Neural crest cell (in vitro differentiated cells): ENCODE results near the gene FSIP2. TPM values are rescaled to one million over a fixed set of nuclear protein-coding genes. Genes with fewer than 3 reads are reported as not detected.

Source experiments
- DNase-seq: peaks from one replicate; pipeline ENCODE4 v3.0.0; 2021; ENCODE audit warnings: low read depth, mixed read lengths, low spot score
- H3K27ac Mint-ChIP-seq: one replicate; pipeline ENCODE4 v1.8.0; 2021; ENCODE audit warnings: mild to moderate bottlenecking, mixed read lengths; ENCODE audit not compliant: unreplicated experiment
- H3K27me3 Mint-ChIP-seq: 2 replicates; pipeline ENCODE4 v1.8.0; 2021; ENCODE audit warnings: low read depth, mild to moderate bottlenecking, mixed read lengths
- H3K36me3 Mint-ChIP-seq: 2 replicates; pipeline ENCODE4 v1.8.0; 2021; ENCODE audit warnings: low read depth, mild to moderate bottlenecking, mixed read lengths
- H3K4me1 Mint-ChIP-seq: 2 replicates; pipeline ENCODE4 v1.8.0; 2021; ENCODE audit warnings: mixed read lengths
- H3K4me3 Mint-ChIP-seq: one replicate; pipeline ENCODE4 v1.8.0; 2021; ENCODE audit warnings: mild to moderate bottlenecking, mixed read lengths
- H3K9me3 Mint-ChIP-seq: 2 replicates; pipeline ENCODE4 v1.8.0; 2021; ENCODE audit warnings: mixed read lengths
- total RNA-seq: library from RNA; stranded (reverse); gene quantifications from 2 replicates; pipeline ENCODE4 v1.2.1, GENCODE V29; 2021
- TF ChIP-seq, protein P1 (sequence below): fragments of 200-600 bp; sonication (generic); conservative IDR thresholded peaks from 2 replicates; pipeline ENCODE4 v1.5.0; 2021; ENCODE audit warnings: antibody characterized with exemption, mild to moderate bottlenecking

The FSIP2 gene
- total RNA-seq, 1 donor from 2014 or later: 8.0 TPM

DNA sequence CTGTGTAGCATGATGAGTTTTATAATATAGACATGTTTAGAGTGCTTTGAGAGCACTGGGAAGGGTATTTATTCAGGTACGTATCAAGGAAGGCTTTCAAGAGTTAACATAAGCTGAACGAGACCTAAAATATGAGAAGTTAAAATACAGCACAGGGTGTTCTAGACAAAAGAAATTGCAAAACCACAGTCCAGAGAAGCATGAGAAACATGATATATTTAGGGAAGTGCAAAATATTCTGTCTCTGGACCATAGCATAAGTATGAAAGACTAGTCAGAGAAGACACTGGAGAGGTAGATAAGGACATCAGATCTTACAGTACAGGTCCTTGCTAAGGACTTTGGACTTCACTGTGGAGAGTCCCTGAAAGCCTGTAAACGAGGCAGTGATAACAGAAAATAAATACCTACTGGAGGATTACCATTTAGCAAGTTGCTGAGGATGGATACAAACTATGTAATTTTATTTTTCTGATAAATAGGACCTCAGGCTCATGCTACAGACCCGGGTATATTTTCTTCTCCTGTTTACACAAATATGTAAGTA lies 43.7 kb downstream of the FSIP2 start:
- TF ChIP-seq, protein P1, sequence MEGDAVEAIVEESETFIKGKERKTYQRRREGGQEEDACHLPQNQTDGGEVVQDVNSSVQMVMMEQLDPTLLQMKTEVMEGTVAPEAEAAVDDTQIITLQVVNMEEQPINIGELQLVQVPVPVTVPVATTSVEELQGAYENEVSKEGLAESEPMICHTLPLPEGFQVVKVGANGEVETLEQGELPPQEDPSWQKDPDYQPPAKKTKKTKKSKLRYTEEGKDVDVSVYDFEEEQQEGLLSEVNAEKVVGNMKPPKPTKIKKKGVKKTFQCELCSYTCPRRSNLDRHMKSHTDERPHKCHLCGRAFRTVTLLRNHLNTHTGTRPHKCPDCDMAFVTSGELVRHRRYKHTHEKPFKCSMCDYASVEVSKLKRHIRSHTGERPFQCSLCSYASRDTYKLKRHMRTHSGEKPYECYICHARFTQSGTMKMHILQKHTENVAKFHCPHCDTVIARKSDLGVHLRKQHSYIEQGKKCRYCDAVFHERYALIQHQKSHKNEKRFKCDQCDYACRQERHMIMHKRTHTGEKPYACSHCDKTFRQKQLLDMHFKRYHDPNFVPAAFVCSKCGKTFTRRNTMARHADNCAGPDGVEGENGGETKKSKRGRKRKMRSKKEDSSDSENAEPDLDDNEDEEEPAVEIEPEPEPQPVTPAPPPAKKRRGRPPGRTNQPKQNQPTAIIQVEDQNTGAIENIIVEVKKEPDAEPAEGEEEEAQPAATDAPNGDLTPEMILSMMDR: no peak
- Mint-ChIP-seq H3K9me3 (no peaks in the 10 kb centered on the region), H3K36me3 (no peaks in the 10 kb centered on the region), H3K4me3 (no peak overlapping the region), H3K4me1 (no peaks in the 10 kb centered on the region), H3K27ac (no peak overlapping the region), H3K27me3 (no peaks in the 10 kb centered on the region)
- DNase-seq: no peak

GRCh38 chr2:185785156-185785555 lies 46.6 kb downstream of the FSIP2 start:
- H3K4me3 Mint-ChIP-seq: no peak overlapping the region

DNA sequence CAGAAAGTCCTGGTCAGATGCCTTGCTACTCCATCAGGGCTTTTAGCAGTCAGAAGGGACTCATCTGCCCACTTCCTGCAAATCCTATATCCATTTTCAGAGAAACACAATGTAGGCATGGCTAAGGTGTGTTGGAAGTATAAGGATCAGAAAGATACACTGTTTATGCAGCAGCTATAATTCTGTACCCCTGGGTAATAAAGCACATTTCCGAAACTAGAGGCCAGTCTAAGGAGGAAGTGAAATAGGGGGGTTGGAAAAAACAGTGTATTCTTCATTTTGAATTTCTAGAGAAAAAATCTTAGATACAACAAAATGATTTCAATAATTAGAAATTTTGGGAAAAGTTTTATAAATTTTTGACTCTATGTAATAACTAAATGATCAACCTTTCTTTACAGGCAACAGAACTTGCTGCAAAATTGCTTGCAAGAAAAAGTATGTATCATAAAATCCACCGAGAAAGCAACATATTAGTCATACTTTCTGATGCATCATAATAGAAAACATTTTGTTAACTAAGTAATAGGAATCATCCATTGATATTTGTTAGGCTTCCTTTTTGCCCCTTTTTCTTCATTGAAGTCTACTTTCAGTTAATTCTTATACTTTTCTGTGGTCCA lies 47.4 kb downstream of the FSIP2 start:
- TF ChIP-seq, protein P1: no peak
- H3K4me1 Mint-ChIP-seq: no peaks in the 10 kb centered on the region
- no peaks in the 10 kb centered on the region for H3K36me3 Mint-ChIP-seq
- H3K4me3 Mint-ChIP-seq: no peak overlapping the region
- DNase-seq: no peak
- H3K27me3 Mint-ChIP-seq: no peaks in the 10 kb centered on the region
- no peaks in the 10 kb centered on the region for H3K9me3 Mint-ChIP-seq
- H3K27ac Mint-ChIP-seq: no peak overlapping the region

More at GRCh38 chr2:185785156-185785555, 46.6 kb downstream of the FSIP2 start:
- TF ChIP-seq, protein P1: no peak
- no peak overlapping the region for H3K27ac Mint-ChIP-seq
- no peaks in the 10 kb centered on the region for H3K27me3 Mint-ChIP-seq
- no peaks in the 10 kb centered on the region for H3K36me3 Mint-ChIP-seq
- H3K9me3 Mint-ChIP-seq: no peaks in the 10 kb centered on the region
- no peaks in the 10 kb centered on the region for H3K4me1 Mint-ChIP-seq
- DNase-seq: no peak

GRCh38 chr2:185787227-185788145 lies 48.9 kb downstream of the FSIP2 start:
- no peak overlapping the region for H3K27ac Mint-ChIP-seq
- peaks cover 6% of the 10 kb centered on the region for H3K36me3 Mint-ChIP-seq
- TF ChIP-seq, protein P1: no peak
- H3K4me3 Mint-ChIP-seq: no peak overlapping the region
- H3K27me3 Mint-ChIP-seq: no peaks in the 10 kb centered on the region
- H3K4me1 Mint-ChIP-seq: no peaks in the 10 kb centered on the region
- DNase-seq: no peak
- no peaks in the 10 kb centered on the region for H3K9me3 Mint-ChIP-seq

GRCh38 chr2:185790361-185790760 lies 51.8 kb downstream of the FSIP2 start:
- Mint-ChIP-seq H3K9me3 (no peaks in the 10 kb centered on the region), H3K4me1 (no peaks in the 10 kb centered on the region), H3K36me3 (peaks cover 11% of the 10 kb centered on the region), H3K4me3 (no peak overlapping the region), H3K27ac (no peak overlapping the region), H3K27me3 (no peaks in the 10 kb centered on the region)
- TF ChIP-seq, protein P1: no peak
- no peak for DNase-seq
